IPS-20b (cell line): Measurements from ENCODE around the gene KCNAB1.

Experiments
- H3K27ac ChIP-seq: one replicate; pipeline ENCODE4 v1.5.1; 2013; ENCODE audit warnings: low read length
- H3K27me3 ChIP-seq: 2 replicates; pipeline ENCODE4 v1.6.1; 2013; ENCODE audit warnings: mild to moderate bottlenecking, low read length, inconsistent platforms; ENCODE audit not compliant: insufficient read depth
- H3K36me3 ChIP-seq: 2 replicates; pipeline ENCODE4 v1.6.1; 2013; ENCODE audit warnings: low read depth, mild to moderate bottlenecking, inconsistent platforms, low read length, moderate library complexity; ENCODE audit not compliant: insufficient read depth
- H3K4me1 ChIP-seq: 2 replicates; pipeline ENCODE4 v1.6.1; 2013; ENCODE audit warnings: mild to moderate bottlenecking, control low read depth, inconsistent platforms, low read length, moderate library complexity; ENCODE audit not compliant: insufficient read depth
- H3K4me3 ChIP-seq: 2 replicates; pipeline ENCODE4 v1.5.1; 2013; ENCODE audit warnings: mild to moderate bottlenecking, low read length, inconsistent platforms
- H3K9ac ChIP-seq: 2 replicates; pipeline ENCODE4 v1.6.1; 2013; ENCODE audit warnings: low read depth, mild to moderate bottlenecking, inconsistent platforms, low read length, moderate library complexity
- H3K9me3 ChIP-seq: 2 replicates; pipeline ENCODE4 v1.6.1; 2013; ENCODE audit warnings: mild to moderate bottlenecking, low read depth, low read length, inconsistent platforms; ENCODE audit not compliant: insufficient read depth

Gene KCNAB1

DNA sequence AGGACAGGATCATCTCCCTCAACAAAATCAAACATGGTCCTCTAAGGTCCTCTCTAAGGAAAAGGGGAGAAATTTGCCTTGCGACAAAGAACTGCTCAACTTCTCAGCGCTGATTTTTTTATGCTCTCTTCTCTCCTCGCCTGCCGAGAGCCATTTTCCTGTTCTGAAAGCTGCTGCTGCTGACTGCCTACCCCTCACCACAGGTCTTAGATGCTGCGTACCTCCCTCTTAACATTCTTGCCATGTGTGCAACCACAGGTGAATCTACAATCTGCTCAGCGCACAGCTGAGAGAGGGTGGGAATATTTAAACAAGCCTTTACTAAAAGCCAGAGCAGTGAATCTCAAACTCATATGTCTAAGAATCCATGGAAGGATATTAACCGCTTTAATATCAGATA, 223.8 kb downstream of the KCNAB1 start:
- Histone ChIP-seq H3K36me3 (no peaks in the 10 kb centered on the region), H3K27me3 (no peaks in the 10 kb centered on the region), H3K27ac (peak overlapping the region; percentile 26), H3K4me1 (peaks cover 8% of the 10 kb centered on the region; the same call in 1 of the 2 replicates), H3K9ac (0 out of 2 replicates have a peak overlapping the region, but pooled peaks have one; percentile 6), H3K4me3 (no peak overlapping the region), H3K9me3 (no peaks in the 10 kb centered on the region)

- Histone ChIP-seq H3K4me3 (no peak overlapping the region), H3K9me3 (no peaks in the 10 kb centered on the region), H3K27ac (no peak overlapping the region), H3K36me3 (no peaks in the 10 kb centered on the region), H3K27me3 (no peaks in the 10 kb centered on the region), H3K9ac (no peak overlapping the region), H3K4me1 (peaks cover 3% of the 10 kb centered on the region; the same call in 1 of the 2 replicates)
Observed at GRCh38 chr3:156349111-156349510, 228.7 kb downstream of the KCNAB1 start.

DNA sequence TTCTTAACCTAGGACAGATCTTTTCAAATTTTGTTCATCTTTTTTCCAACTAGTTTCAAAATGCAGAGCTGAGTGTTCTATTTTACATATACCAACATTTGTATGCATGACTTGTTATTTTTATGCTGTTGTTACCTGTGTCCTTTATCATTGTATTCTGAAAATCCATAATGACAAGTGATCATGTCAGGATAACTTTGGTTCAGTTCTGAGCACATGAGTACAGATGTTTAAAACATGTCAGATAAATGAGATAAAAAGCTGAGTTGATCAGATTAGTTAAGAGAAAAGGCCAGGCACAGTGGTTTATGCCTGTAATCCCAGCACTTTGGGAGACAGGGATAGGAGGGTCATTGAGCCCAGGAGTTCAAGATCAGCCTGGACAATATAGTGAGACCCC, 229.6 kb downstream of the KCNAB1 start:
- no peaks in the 10 kb centered on the region for H3K27me3 ChIP-seq
- H3K4me1 ChIP-seq: no peaks in the 10 kb centered on the region
- H3K9me3 ChIP-seq: no peaks in the 10 kb centered on the region
- H3K27ac ChIP-seq: no peak overlapping the region
- H3K4me3 ChIP-seq: no peak overlapping the region
- no peak overlapping the region for H3K9ac ChIP-seq
- no peaks in the 10 kb centered on the region for H3K36me3 ChIP-seq

DNA sequence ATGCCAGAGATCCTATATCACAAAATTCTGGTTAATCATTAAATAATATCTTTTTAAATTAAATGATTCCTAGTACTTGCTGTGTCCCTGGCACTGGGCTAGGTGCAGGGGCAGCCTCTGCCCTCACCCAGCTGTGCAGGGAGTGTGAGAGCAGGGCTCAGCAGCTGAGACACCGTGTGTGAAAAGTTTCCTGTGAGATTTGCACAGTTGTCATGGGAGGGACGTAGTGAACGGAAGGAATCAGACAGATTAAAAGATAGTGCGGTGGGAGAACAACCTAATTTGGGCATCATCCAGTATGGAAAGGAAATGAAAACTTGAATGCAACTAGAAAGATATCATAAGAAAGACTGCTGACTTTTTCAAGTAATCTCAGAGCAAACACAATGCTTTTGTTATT, 230.4 kb downstream of the KCNAB1 start:
- Histone ChIP-seq H3K27ac (no peak overlapping the region), H3K4me1 (no peaks in the 10 kb centered on the region), H3K36me3 (no peaks in the 10 kb centered on the region)

DNA sequence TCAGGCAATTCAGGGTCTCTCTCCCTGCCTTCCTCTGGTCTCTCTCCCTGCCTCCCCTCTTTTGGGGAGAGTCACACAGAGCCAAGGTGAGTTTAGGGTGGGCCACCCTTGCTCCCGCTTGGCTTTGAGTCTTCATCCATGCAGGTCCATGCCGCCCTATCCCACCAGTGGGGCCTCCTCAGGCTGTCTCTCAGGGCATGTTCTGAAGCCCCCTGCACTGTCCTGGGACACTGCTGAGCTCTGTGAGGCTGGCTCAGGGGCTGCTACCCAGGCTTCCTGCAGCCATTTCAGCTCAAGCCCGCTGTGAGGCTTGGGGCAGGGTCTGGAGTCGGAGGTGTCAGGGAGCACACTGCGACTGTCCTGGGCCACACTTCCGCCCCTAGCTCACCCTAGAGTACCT, 231.4 kb downstream of the KCNAB1 start:
- Histone ChIP-seq H3K27me3 (no peaks in the 10 kb centered on the region), H3K27ac (no peak overlapping the region), H3K9me3 (no peaks in the 10 kb centered on the region), H3K36me3 (no peaks in the 10 kb centered on the region), H3K4me1 (no peaks in the 10 kb centered on the region), H3K4me3 (no peak overlapping the region), H3K9ac (no peak overlapping the region)

More for the DNA sequence above, 230.4 kb downstream of the KCNAB1 start:
- Histone ChIP-seq H3K9ac (no peak overlapping the region), H3K27me3 (no peaks in the 10 kb centered on the region), H3K4me3 (no peak overlapping the region), H3K9me3 (no peaks in the 10 kb centered on the region)

GRCh38 chr3:156352728-156353127, 232.3 kb downstream of the KCNAB1 start:
- no peaks in the 10 kb centered on the region for H3K36me3 ChIP-seq

DNA sequence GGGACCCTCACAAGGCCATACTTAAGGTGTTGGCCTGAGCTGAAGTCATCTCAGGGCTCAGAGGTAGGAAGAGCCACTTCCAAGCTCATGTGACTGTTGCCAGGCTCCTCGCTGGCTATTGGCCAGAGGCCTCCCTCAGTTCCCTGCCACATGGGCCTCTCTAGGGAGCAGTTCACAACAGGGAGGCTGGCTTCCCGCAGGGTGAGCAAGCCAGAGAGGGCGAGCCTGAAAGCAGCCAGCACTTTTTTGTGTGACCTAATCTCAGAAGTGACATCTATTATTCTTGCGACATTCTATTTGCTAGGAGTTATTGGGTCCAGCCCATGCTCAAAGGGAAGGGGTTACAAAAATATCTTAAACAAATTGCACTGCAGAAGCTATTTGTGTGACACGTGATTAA, 233.2 kb downstream of the KCNAB1 start:
- Histone ChIP-seq H3K4me1 (no peaks in the 10 kb centered on the region; the same call in 1 of the 2 replicates), H3K36me3 (no peaks in the 10 kb centered on the region), H3K9me3 (no peaks in the 10 kb centered on the region), H3K9ac (no peak overlapping the region), H3K4me3 (no peak overlapping the region), H3K27ac (no peak overlapping the region), H3K27me3 (no peaks in the 10 kb centered on the region)

More at GRCh38 chr3:156352728-156353127, 232.3 kb downstream of the KCNAB1 start:
- Histone ChIP-seq H3K4me1 (no peaks in the 10 kb centered on the region), H3K9me3 (no peaks in the 10 kb centered on the region), H3K4me3 (no peak overlapping the region), H3K27ac (no peak overlapping the region), H3K27me3 (no peaks in the 10 kb centered on the region), H3K9ac (no peak overlapping the region)

GRCh38 chr3:156356537-156357363, 236.4 kb downstream of the KCNAB1 start:
- Histone ChIP-seq H3K36me3 (no peaks in the 10 kb centered on the region), H3K27ac (no peak overlapping the region)

GRCh38 chr3:156358232-156358631, 237.9 kb downstream of the KCNAB1 start:
- peaks cover 3% of the 10 kb centered on the region; the same call in 1 of the 2 replicates for H3K4me1 ChIP-seq
- H3K27me3 ChIP-seq: no peaks in the 10 kb centered on the region
- no peaks in the 10 kb centered on the region for H3K9me3 ChIP-seq
- no peak overlapping the region for H3K9ac ChIP-seq
- no peak overlapping the region for H3K27ac ChIP-seq
- H3K4me3 ChIP-seq: no peak overlapping the region
- no peaks in the 10 kb centered on the region for H3K36me3 ChIP-seq

More at GRCh38 chr3:156356537-156357363, 236.4 kb downstream of the KCNAB1 start:
- Histone ChIP-seq H3K27me3 (no peaks in the 10 kb centered on the region), H3K4me3 (no peak overlapping the region), H3K9me3 (no peaks in the 10 kb centered on the region), H3K4me1 (peaks cover 3% of the 10 kb centered on the region; the same call in 1 of the 2 replicates), H3K9ac (no peak overlapping the region)

GRCh38 chr3:156359368-156359767, 239.0 kb downstream of the KCNAB1 start:
- no peaks in the 10 kb centered on the region for H3K27me3 ChIP-seq
- no peak overlapping the region for H3K4me3 ChIP-seq
- H3K9ac ChIP-seq: no peak overlapping the region
- H3K4me1 ChIP-seq: peaks cover 3% of the 10 kb centered on the region; the same call in 1 of the 2 replicates
- H3K27ac ChIP-seq: no peak overlapping the region
- H3K36me3 ChIP-seq: no peaks in the 10 kb centered on the region
- H3K9me3 ChIP-seq: no peaks in the 10 kb centered on the region

DNA sequence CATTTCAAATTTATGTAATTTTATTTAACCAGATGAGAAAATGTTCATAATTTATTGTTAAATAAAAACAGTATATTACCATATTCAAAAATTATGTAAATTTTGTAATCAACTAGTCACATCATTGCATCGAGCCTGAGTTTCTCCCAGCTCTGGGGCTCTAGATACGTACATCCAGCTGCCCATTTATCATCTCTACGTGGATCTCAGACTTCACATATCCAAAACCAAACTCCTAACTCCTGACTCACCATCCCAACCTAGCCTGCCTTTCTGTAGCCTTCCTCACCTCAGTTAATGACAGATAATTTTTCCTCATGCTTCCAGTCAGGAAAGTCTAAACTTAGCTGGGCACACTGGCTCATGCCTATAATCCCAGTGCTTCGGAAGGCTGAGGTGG, 239.7 kb downstream of the KCNAB1 start:
- no peaks in the 10 kb centered on the region for H3K36me3 ChIP-seq
- H3K9ac ChIP-seq: no peak overlapping the region
- H3K27me3 ChIP-seq: no peaks in the 10 kb centered on the region
- H3K4me1 ChIP-seq: peaks cover 3% of the 10 kb centered on the region; the same call in 1 of the 2 replicates
- no peak overlapping the region for H3K4me3 ChIP-seq
- no peaks in the 10 kb centered on the region for H3K9me3 ChIP-seq
- no peak overlapping the region for H3K27ac ChIP-seq

DNA sequence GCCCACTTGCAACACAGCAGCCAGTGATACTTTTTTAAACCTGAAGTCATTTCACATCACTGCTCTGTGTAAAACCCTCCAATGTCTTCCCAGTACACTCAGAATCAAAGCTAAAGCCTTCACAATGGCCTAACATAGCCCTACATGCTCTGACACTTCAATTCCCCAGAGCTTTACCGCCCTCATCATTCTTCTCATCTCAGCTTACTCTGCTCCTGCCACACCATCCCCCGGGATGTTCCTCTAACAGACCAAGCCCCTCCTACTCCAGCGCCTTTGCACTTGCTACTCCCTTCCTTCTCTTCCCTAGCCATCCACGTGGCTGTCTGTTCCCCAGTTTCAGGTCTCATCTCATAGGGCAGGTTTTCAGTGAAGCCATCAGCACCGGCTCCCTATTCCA, 240.6 kb downstream of the KCNAB1 start:
- Histone ChIP-seq H3K9ac (no peak overlapping the region), H3K4me1 (peaks cover 11% of the 10 kb centered on the region; the same call in 1 of the 2 replicates), H3K27ac (no peak overlapping the region), H3K4me3 (no peak overlapping the region), H3K9me3 (no peaks in the 10 kb centered on the region), H3K27me3 (no peaks in the 10 kb centered on the region), H3K36me3 (no peaks in the 10 kb centered on the region)
